Activated T-cell treated with anti-CD3 and anti-CD28 coated beads, Interleukin-2, amount 50 U/mL, for 1 hour (primary cell): ENCODE data around the gene RAB11A.

Experiments
- DNase-seq: peaks from one replicate; pipeline ENCODE4 v3.0.0-alpha.2; 2020

RAB11A gene

DNA sequence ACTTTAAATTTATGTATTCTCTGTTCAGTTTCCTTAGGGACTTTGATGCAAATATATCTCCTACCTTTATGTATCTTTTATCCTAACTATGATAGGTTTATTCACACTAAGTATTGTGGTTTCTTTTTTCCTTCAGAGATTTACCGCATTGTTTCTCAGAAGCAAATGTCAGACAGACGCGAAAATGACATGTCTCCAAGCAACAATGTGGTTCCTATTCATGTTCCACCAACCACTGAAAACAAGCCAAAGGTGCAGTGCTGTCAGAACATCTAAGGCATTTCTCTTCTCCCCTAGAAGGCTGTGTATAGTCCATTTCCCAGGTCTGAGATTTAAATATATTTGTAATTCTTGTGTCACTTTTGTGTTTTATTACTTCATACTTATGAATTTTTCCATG is 18.3 kb downstream of the RAB11A start:
- DNase-seq = no peak

DNA sequence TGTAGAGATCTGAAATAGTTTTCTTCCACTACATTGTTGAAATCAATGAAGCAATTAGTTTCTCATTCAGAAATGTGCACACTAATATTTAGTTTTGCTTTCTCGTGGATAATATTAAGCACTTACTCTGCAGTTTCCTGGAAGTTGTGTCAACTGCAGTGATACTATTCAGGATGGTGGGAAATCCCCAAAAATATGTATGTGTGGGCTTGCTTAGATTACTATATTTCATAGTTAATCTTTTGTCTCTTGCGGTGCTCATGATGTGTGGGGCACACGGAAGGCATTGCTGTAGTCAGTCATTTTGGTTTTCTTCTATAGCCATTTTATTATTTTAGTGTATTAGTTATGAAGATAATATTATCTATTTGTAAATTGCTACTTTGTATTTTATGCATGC is 19.7 kb downstream of the RAB11A start:
- DNase-seq = no peak

DNA sequence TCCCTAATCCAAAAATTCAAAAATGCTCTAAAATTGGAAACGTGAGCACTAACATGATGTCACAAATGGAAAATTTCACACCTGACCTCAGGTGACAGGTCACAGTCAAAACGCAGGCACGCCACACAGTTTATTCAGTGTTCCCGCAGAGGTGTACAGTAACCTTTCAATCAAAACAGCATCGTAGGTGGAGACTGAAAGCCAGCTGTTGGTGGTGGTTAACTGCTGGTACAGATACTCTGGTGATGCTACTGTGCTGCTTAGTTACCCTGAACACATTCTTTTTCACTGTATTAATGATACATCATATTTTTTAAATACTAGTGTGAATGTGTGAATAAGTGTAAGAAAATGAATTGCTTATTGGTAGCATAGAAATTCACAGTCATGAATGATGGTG is 23.8 kb downstream of the RAB11A start:
- DNase-seq = no peak

DNA sequence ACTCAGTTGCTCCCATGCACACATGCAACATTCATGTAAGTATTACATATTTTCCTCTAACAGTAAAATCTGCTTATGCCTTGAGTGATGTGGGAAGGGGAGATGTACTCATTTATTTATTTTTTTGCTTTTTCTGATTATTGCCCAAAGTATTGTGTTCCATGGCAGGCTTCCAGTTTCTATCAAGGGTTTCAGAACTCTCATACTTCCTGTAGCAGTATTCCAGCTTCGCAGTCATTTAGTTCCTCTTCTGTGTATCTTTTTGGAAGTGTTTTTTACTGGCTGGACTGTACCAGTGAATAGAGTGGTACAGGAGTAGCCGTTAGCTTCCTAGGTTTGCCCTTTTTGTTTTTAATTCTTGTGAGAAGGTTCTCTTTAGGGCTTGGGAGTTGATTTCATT is 26.9 kb downstream of the RAB11A start:
- DNase-seq = no peak

DNA sequence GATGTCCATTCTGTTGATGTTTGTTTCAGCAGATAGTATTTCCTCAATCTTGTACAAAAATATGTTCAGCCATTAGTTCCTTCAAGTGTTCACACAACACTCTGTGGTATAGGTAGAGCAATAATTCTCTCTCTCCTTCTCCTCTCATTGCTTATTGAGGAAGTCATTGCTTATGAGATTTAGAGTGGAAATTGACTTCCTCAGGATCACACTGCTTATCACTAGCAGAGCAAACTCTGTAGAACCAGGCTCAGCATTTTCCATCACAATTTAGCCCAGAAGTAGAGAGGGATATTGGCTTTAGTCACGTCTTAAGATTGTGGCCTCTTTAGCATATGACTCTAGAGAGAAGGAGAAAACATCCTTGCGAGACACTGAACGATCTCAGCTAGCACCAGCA is 31.2 kb downstream of the RAB11A start:
- no peak for DNase-seq

DNA sequence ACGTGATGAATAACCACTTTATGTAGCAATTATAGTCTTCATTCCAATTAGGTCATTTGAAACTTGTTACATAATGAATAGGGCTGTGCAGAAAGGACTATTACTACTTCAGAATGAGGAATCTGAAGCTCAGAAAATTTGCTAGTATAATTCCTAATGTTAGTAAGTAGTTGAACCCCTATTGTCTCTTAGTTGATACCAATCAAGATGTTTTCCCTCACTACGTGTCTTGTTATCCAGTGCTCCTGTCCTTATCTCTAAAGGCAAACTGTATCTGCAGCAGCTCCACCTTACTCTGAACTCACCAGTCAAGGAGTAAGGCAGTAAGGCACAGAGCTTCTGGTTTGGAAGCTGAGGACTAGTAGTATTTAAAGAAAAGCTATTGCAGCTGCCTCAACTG is 32.0 kb downstream of the RAB11A start:
- no peak for DNase-seq

DNA sequence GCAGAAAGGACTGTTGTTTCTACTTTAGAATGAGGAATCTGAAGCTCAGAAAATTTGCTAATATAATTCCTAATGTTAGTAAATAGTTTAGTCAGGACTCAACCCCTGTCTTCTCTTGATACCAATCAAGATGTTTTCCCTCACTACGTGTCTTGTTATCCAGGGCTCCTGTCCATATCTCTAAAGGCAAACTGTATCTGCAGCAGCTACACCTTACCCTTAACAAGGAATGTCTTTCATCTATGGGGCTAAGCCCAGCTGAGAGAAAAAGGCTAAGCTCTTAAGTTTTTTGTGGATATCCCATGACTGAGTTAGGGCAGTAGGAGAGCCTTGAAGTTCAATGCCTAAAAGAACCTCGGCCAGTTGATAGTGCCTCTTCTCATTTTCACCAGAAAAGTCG is 32.5 kb downstream of the RAB11A start:
- no peak for DNase-seq

DNA sequence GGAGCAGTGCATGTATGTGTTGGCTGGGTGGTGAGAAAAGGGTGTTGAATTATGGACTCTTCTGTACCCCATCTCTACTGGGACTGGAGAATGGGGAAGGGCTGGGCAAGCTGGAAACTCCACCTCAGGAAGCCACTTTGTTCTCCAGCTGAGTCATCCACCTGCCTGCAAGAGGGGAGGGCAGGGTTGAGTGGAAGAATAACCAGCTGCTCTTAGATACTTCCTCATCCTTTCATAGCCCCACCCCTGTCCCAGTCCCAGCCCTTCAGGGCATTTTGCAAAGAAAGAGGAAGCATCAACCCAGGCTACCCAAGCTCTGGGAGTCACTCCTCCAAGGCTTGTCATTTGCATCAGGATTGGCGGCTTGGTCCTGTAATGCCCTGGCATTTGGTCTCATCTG is 33.1 kb downstream of the RAB11A start:
- no peak for DNase-seq

DNA sequence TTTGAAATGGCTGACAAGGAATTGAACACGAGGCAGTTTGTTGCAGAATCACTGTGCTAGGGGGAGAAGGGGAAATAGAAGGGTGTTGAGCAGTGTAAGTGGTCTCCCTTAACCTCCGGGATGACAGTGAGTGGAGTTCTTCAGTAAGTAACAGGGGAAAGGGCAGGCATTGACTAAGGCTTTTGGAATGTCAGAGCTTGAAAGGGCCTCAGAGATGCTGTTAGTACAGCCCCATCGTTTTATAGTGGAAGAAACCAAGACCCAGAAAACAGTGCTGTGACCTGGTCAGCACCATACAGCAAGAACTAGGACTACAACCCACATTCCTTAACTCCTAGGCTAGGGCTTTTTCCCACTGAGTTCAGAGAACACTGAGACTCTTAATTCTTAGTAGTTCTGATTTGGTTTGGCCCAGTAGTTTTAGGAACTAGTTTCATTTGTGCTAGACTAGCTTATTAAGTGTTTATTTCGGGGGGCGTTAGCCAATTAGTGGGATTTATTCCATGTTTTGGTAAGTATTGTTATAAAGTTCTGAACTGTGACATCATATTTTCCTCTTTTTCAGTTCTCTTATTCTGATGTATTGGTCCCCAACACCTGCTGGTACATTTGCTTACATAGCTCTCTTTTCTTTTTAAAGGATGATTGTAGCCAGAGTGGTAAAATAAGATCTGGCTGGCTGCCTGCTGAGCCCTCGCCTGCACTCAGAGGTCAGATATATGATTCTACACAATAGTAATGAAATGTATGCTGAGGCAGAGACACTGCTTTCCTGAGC is 34.2 kb downstream of the RAB11A start:
- DNase-seq = no peak

DNA sequence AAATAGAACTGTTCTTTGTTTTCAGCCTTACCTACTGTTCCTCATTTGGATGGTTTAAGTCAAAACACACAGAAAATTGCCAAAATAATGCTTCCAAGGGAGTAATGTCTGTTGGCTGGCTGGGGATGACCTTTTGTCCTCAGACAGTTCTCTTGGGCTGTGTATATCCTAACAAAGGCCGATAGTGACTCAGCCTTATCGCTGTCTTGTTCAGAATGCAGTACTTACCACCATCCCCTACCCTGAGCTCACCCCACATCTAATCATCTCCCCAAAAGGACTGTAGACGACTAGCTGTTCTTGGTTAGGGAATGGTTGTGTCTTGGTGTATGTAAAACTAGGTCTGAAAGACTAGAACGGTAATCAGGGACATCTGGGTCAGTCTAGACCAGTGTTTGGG is 35.0 kb downstream of the RAB11A start:
- no peak for DNase-seq

DNA sequence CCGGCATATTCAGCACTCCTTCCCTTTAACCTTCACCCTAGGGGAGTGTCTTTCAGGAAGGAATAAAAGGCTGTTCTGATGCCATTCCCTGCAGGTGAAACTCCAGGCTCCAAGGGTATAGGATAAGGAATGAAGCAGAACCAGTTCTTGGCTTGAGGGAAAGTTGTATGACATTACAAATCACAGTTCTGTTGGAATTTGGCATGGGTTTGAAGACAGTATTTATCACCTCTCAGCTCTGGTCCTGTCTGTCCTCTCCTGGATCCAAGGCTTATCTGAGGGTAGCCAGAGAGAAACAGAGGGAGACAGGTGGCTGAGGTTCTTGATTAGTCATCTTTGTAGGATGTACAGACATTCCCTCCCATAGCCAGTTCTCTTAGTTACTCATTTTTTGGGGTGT is 37.1 kb downstream of the RAB11A start:
- no peak for DNase-seq

DNA sequence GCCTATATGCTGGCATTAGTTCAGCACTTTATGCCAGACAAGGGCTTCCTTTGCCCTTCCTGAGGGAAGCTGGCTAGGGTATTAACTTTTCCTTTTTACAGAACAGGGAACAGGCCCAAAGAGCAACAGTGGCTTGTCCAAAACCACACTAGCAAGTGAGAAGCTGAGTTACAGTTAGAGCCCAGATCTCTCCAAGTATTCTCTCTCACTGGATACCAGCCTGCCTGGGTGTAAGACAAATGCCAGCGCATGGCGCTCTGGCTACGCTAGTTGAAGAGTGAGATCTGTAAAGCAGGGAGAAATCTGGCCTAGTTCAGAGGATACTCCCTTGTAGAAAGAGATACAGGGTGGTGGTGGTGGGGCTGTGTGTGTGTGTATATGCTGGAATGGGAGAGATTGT is 38.4 kb downstream of the RAB11A start:
- no peak for DNase-seq

DNA sequence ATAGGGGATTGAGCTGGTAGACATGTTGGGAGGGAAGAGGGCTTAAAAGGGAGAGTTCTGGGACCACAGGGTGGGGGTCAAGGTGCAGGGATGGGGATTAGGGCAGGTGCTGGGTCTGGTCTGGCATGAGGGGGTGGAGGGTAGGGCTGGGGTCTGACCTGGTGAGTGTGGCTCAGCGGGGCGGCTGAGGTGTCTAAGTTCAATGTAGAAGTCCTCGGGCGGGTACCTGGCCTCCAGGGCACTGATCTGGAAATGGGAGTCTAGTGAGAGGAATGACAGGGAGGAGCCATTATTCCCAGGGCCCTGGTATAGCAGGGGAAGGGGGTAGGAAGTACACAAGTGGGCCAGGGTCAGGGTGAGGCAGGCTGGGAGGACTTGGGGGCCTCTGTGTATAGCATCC is 39.6 kb downstream of the RAB11A start:
- DNase-seq = no peak

DNA sequence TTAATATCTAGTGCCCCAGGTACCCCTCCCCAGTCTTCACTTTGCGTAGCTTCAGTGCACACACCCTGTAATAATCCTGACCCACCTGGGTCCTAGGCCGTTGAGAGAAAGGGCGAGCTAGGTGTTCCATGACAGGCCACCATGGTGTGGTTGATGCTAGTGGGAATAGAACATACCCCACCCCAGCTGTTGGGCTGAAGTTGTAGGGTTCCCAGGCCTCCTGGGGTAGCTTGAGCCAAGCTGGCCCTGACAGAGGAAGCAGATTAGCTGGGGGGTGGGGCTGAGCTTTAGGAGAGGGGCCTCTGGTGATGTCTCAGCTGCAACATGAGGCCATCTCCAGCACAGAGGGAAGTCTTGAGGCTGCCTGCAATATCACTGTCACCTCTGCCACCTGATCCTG is 40.5 kb downstream of the RAB11A start:
- no peak for DNase-seq

DNA sequence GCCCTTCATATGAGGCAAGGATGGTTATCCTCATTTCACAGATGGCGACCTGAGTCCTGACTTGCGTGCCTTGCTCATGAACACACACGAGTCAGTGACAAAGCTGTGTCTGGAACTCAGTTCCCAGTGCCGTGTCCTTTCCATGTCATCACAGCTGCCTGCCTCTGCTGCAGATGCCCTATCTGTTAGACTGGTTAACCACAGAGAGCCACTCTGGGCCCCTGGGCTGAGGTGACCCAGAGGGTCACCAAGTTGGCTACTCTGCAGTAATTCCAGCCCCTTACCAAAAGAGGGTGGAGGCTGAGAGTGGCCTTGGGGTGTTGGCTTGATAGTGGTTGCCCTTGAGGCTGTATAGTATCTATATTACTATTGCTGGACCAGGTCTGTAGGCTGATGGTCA is 41.0 kb downstream of the RAB11A start:
- DNase-seq = no peak

DNA sequence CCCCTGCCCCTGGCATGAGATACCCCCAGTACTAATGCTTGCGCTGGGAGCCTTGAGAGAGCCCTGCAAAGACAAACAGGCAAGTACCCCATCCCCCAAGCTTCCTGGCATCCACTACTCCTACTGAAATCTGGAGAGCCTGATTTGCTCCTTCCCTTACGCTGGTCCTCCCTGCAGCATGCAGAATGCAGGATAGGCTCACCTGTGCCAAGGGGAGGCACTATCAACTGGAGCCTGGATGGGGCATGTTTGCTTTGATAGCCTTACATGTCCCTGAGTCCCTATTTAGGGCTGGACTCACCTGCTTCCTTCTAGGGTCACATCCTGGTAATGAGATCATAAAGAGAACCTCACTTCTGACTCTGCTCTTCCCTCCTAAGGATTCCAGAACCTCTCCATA is 42.9 kb downstream of the RAB11A start:
- no peak for DNase-seq

DNA sequence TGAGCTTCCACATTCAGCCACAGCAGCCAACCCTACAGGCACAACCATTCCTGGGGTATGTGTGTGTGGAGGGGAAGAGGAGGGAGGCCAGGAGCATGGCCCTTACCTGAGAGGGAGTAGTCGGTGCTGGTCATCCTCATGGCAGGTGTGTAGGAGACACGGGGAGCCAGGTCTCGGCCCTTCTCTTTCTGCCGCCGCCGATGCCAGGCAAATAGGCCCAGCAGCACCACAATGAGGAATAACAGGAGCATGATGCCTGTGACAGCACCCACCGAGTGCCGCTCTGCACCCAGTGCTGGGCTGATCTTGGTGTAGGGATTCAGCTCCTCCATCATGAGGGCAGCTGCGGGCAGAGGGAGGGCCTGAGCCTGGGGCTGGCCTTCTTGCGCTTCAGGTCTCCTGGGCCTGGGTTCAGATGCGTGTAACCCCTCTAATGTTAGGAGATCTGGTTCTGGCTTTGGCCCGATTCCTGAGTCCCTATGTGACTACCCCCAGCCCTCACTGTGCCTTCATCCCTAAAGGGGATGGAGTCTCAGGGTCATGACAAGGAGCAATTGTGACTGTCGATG is 44.4 kb downstream of the RAB11A start:
- no peak for DNase-seq

DNA sequence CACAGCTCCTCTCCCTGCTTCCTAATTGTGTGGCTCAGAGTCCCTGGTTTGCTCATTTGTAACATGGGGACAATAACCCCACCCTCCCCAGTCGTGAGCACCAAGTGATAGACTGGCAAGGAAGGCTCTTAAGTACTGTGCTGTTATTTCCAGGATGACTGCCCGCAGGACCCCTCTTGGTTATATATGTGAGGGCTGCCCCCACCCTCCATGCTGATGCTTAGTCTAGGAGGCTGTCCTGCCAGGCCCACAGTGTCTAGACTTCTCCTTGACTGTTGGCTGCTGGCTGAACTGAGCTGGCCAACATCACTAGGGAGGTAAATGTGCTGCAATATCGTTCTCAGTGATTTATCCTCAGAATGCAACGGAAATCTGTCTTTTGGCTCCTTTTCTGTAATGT is 45.1 kb downstream of the RAB11A start:
- DNase-seq = no peak

DNA sequence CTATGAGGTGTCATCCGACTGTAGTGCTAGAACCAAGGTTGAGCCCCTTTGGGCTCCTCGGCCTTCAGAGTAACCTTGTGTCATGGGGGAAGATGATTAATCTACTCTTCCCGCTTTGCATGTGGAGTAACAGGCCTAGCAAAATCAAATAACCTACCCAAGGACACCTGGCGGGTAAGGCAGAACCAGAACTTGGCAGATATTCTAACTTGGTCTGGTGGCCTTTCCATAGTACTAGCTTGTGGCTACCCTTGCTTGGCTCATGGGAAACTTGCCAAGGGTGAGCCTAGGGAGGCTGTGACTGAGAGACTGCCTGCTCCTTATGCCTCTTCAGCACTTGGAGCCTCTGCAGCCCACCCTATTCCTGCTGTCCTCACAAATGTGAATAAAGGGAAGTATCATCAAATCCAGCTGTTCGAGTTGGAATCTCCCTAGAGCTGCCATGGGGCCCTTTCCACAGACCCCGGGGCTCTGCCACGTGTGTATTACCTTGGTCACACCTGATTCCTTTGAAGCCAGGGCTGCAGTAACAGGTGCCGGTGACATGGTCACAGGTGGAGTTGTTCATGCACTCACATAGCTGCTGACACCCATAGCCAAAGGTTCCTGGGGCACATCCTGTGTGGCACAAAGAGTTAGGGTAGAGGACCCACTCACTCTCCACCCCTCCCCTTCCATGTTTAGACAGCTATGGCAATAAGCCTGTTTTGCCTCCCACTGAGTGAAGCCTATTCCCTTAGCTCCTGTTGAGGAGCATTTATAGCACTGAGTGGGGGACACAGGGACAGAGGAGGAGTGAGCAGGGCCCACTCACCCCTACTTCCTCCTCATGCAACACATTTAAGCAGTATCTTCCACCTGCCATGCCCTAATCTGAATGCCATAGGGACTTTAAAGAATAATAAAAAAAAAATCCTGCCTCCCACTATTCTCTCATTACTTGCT is 46.0 kb downstream of the RAB11A start:
- DNase-seq = no peak

DNA sequence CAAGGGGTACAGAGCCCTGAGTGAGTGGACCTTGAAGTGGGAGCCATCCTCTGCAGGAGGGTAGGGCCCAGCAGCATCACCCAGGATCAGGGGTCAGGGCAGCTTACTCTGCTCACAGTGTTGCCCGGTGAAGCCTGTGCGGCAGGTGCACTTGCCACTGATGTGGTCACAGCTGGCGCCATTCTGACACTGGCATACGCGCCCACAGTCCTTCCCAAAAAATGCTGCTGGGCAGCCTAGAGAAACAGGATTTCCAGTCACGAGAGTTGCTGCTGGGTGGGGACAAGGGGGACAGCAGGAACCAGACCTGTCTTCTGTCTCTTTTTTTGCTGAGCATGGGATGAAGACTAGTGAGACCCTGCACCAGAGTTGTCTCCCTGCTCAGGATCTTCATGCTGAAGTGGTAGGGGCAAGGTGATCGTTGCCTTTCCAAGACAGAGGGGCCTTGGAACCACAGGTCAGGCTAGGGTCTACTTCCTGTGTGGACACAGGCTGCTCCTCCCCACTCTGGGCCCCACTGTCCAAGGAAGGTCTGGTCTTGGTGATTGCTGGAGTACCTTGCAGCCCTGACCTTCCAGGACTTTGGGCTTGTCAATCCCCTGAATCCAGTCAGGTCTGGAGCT is 46.9 kb downstream of the RAB11A start:
- no peak for DNase-seq

DNA sequence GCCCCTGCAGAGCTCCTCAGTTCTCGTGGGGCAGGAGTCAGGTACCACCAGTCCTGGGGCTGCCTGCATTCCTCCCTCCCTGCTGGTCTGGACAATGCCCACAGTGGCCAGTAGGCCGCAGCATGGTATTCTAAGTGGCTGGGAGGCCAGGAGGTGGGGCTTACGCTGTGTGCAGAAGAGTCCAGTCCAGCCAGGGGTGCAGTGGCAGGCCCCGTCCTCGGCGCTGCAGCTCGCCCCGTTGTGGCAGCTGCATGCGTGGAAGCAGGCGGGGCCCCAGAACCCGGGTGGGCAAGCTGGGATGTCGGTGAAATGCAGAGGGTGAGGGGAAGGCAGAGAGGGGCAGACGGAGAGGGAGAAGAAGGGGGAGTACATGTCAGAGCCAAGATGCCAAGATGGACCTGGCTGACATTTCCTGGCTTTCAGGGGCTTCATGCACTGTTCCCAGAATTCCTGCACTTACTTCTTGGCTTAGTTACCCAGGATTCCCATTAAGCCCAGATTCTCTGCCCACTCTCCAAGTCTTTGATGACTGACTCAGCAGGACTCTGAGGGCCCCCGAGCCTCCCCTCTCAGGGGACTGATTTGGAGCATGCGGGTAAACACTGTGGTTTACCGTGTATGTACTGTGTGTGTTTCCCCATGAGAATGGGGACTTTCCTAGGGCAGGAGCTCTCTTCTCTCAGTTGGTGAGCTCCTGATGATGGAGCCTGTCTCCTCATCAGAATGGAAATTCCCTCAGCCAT is 47.5 kb downstream of the RAB11A start:
- DNase-seq = no peak

DNA sequence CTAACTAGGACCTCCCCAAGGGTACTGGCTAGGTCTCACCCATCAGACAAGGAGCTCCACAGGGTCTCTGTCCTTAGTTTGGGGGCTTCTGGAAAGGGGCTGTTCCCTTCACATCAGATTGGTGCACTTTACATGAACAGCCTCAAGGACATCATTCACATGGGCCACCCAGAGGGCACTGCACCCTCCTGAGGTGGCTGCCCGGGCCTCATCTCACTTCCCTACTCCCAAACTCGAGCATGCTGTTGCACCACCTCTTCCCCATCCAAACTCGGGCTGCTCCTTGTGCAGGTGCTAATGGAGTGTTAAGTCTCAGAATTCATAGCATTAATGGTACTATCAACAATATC is 48.1 kb downstream of the RAB11A start:
- DNase-seq = no peak

DNA sequence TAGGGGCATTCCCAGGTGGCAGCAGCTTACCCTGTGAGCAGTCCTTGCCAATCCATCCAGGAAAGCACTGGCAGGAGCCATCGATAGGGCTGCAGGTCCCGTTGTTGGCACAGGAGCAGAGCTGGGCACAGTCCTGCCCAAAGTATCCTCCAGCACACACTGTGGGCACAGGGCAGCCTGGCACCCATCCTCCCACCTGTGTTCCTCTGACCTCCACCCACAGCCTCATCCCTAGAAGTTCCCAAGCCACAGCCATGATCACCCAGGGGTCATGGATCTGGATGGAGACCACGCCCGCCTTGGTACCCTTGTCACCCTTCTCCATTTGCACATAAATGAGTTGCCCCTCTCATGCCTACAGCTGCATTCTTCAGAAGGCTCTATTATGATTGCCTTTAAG is 48.6 kb downstream of the RAB11A start:
- no peak for DNase-seq
